RWPE2 (cell line): ENCODE data around the gene NDUFA6.
A peak's percentile ranks its signal among the peaks of the same experiment; 100 is the strongest.

Source experiments
- ATAC-seq: fragments of 200-7000 bp; cut with Tn5 transposase; 3 replicates; pipeline ENCODE4 v1.9.1; 2021; ENCODE audit warnings: low read depth
- DNase-seq: peaks from one replicate; pipeline ENCODE4 v3.0.0-alpha.2; 2020; ENCODE audit warnings: low spot score
- H3K27ac ChIP-seq: fragments of 450-650 bp; 2 replicates; pipeline ENCODE4 v1.5.1; 2017; ENCODE audit warnings: mild to moderate bottlenecking; ENCODE audit not compliant: poor library complexity, severe bottlenecking
- H3K27me3 ChIP-seq: fragments of 250-450 bp; sonication (Bioruptor Pico); 2 replicates; pipeline ENCODE4 v1.5.1; 2021; ENCODE audit warnings: mild to moderate bottlenecking, moderate library complexity; ENCODE audit not compliant: insufficient read depth, poor library complexity, severe bottlenecking
- H3K36me3 ChIP-seq: fragments of 250-450 bp; sonication (Bioruptor Pico); 2 replicates; pipeline ENCODE4 v1.5.1; 2020; ENCODE audit warnings: low read depth, mild to moderate bottlenecking, moderate library complexity
- H3K4me1 ChIP-seq: fragments of 250-450 bp; sonication (Bioruptor Pico); 2 replicates; pipeline ENCODE4 v1.5.1; 2021; ENCODE audit warnings: mild to moderate bottlenecking, moderate library complexity; ENCODE audit not compliant: insufficient read depth, poor library complexity, severe bottlenecking
- H3K4me3 ChIP-seq: fragments of 250-450 bp; sonication (Bioruptor Pico); 2 replicates; pipeline ENCODE4 v1.5.1; 2021; ENCODE audit warnings: mild to moderate bottlenecking, moderate library complexity; ENCODE audit not compliant: severe bottlenecking
- H3K9me3 ChIP-seq: fragments of 250-450 bp; sonication (Bioruptor Pico); 2 replicates; pipeline ENCODE4 v1.5.1; 2021; ENCODE audit warnings: mild to moderate bottlenecking, moderate library complexity; ENCODE audit not compliant: severe bottlenecking
- CTCF ChIP-seq: fragments of 450-650 bp; IDR thresholded peaks from one replicate; pipeline ENCODE4 v1.5.1; 2017; ENCODE audit warnings: mild to moderate bottlenecking, moderate library complexity; ENCODE audit not compliant: poor library complexity, severe bottlenecking

NDUFA6 gene

GRCh38 chr22:42069801-42070516 lies 20.6 kb downstream of the NDUFA6 start:
- DNase-seq: no peak

GRCh38 chr22:42068291-42068690 lies 22.3 kb downstream of the NDUFA6 start:
- TF ChIP-seq CTCF: no peak
- H3K27me3 ChIP-seq: no peaks in the 10 kb centered on the region
- no peak for DNase-seq

More at GRCh38 chr22:42069801-42070516, 20.6 kb downstream of the NDUFA6 start:
- H3K4me3 ChIP-seq: peak overlapping the region; percentile 57
- no peaks in the 10 kb centered on the region for H3K27me3 ChIP-seq
- no peaks in the 10 kb centered on the region for H3K9me3 ChIP-seq
- peaks cover 5% of the 10 kb centered on the region for H3K4me1 ChIP-seq
- ATAC-seq: peak; percentile 22
- H3K36me3 ChIP-seq: peaks cover 3% of the 10 kb centered on the region
- no peak for TF ChIP-seq CTCF
- peak overlapping the region; percentile 39 for H3K27ac ChIP-seq

GRCh38 chr22:42067671-42068251 lies 22.8 kb downstream of the NDUFA6 start:
- DNase-seq (no peak), ATAC-seq (no peak)
- Histone ChIP-seq H3K27ac (no peak overlapping the region), H3K36me3 (peaks cover 3% of the 10 kb centered on the region), H3K9me3 (no peaks in the 10 kb centered on the region), H3K27me3 (no peaks in the 10 kb centered on the region), H3K4me1 (peaks cover 5% of the 10 kb centered on the region), H3K4me3 (no peak overlapping the region)
- TF ChIP-seq CTCF: no peak

More at GRCh38 chr22:42068291-42068690, 22.3 kb downstream of the NDUFA6 start:
- Histone ChIP-seq H3K4me3 (no peak overlapping the region), H3K27ac (no peak overlapping the region), H3K9me3 (no peaks in the 10 kb centered on the region), H3K4me1 (peaks cover 5% of the 10 kb centered on the region), H3K36me3 (peaks cover 3% of the 10 kb centered on the region)
- no peak for ATAC-seq

- Histone ChIP-seq H3K27ac (no peak overlapping the region), H3K4me3 (no peak overlapping the region), H3K36me3 (peaks cover 3% of the 10 kb centered on the region), H3K9me3 (no peaks in the 10 kb centered on the region), H3K27me3 (no peaks in the 10 kb centered on the region), H3K4me1 (peaks cover 5% of the 10 kb centered on the region)
- TF ChIP-seq CTCF: no peak
- DNase-seq (no peak), ATAC-seq (no peak)
These were observed 23.6 kb downstream of the NDUFA6 start for GRCh38 chr22:42066937-42067336.

GRCh38 chr22:42066126-42066761 lies 24.3 kb downstream of the NDUFA6 start:
- Histone ChIP-seq H3K4me1 (peaks cover 2% of the 10 kb centered on the region), H3K9me3 (no peaks in the 10 kb centered on the region)
- DNase-seq: no peak

More at GRCh38 chr22:42066126-42066761, 24.3 kb downstream of the NDUFA6 start:
- no peak for ATAC-seq
- TF ChIP-seq CTCF: no peak
- Histone ChIP-seq H3K36me3 (peaks cover 6% of the 10 kb centered on the region), H3K27me3 (no peaks in the 10 kb centered on the region), H3K4me3 (no peak overlapping the region), H3K27ac (no peak overlapping the region)
